SKM-1 treated with dmso at 0.1 percent for 144 hours (cell line): ENCODE data around the gene ROBO1.
"Not testable (repeated sequence)": the region's sequence is repeated elsewhere in the genome, so short reads cannot be mapped to it uniquely, and the experiment has no call there.

Experiments used
- DNase-seq: peaks from one replicate; lab custom pipeline; 2025; ENCODE audit not compliant: unreplicated experiment; lab: John Stamatoyannopoulos, UW

The ROBO1 gene

DNA sequence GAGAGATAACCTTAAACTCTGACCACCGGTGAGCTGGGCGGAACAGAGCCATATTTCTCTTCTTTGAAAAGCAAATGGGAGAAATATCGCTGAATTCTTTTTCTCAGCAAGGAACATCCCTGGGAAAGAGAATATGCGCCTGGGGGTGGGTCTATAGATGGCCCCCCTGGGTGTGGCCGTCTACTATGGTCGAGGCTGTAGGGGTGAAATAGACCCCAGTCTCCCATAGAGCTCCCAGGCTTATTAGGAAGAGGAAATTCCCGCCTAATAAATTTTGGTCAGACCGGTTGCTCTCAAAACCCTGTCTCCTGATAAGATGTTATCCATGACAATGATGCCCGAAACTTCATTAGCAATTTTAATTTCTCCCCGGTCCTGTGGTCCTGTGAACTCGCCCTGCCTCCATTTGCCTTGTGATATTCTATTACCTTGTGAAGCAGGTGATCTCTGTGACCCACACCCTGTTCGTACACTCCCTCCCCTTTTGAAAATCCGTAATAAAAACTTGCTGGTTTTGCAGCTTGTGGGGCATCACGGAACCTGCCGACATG lies 441.9 kb downstream of the ROBO1 start:
- DNase-seq = not testable (repeated sequence)

GRCh38 chr3:79317551-79318518 lies 450.0 kb downstream of the ROBO1 start:
- DNase-seq = no peak

DNA sequence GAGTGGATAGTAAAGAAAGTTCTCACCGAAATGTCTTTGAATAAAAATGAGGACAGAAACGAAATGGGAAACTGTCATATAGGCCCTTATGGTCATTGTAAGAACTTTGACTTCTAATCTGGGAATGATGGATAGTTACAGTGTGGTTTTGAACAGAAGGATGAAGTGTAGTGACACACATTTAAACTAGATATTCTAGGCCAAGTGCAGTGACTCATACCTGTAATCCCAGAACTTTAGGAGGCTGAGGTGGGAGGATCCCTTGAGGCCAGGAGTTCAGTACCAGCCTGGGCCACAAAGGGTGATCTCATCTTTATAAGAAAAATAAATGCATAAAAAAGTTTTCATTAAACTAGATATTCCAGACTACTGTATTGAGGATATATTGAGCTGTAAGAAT lies 452.8 kb downstream of the ROBO1 start:
- no peak for DNase-seq

- no peak for DNase-seq
Observed at GRCh38 chr3:79314544-79314943, 453.3 kb downstream of the ROBO1 start.

GRCh38 chr3:79310016-79310415 lies 457.8 kb downstream of the ROBO1 start:
- DNase-seq = no peak

GRCh38 chr3:79306934-79307570 lies 460.7 kb downstream of the ROBO1 start:
- no peak for DNase-seq

GRCh38 chr3:79299949-79300635 lies 467.7 kb downstream of the ROBO1 start:
- DNase-seq = not testable (repeated sequence)

- no peak for DNase-seq
Observed at GRCh38 chr3:79297245-79297960, 470.4 kb downstream of the ROBO1 start.

DNA sequence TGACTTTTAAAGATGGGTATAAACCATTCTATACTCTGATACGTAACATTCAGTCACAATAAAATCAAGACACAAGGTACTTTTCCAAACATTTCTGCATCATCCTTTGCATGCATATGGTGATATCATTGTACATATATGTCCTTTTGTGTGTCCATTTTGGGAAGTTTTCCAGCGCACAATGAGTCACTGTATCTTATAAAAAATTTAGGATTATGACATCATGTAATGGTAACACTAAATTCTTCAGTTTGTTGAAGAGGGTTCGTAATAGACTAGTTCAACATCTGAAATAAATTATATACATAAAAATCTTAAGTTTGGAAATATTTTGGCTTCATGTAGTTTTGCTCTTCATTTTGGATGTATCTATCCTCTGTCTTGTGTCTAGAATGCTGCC lies 480.9 kb downstream of the ROBO1 start:
- DNase-seq = no peak

GRCh38 chr3:79285871-79286270 lies 481.9 kb downstream of the ROBO1 start:
- DNase-seq = no peak

DNA sequence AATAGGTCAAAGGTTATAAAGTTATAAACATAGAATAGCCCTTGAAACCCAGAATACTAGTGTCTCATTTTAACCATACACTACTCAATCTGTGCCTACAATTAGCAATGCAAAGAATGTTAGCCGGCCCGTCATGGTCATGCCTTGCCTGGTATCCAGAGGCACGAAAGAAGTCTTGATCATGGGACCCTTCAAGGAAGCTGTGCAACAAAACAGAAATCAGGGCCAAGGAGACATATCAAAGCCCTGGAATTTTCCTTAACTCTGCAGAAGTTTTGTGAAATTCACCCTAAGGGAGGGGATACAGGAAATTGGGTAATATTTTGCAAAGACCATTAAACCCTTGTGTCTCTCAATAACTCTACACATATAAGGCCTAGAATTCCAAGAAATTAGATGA lies 482.4 kb downstream of the ROBO1 start:
- no peak for DNase-seq

DNA sequence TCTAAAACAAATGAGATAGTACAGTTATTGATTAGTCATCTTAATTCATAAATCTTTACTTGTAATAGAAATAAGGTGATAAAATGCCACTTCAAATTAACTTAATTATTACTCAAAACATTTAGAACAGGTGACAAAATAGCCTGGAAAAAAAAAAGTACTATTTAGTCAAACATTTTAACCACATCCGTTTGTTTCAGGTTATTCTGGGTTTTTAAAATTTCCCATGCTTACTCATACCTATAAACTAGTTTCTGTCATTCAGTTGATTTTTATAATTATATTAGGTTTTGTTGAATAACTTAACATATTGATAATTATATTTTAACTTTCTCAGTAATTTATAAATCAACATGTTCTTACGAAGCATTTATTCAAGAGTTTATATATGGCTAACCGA lies 483.0 kb downstream of the ROBO1 start:
- DNase-seq = no peak

GRCh38 chr3:79278681-79279080 lies 489.1 kb downstream of the ROBO1 start:
- DNase-seq = no peak

DNA sequence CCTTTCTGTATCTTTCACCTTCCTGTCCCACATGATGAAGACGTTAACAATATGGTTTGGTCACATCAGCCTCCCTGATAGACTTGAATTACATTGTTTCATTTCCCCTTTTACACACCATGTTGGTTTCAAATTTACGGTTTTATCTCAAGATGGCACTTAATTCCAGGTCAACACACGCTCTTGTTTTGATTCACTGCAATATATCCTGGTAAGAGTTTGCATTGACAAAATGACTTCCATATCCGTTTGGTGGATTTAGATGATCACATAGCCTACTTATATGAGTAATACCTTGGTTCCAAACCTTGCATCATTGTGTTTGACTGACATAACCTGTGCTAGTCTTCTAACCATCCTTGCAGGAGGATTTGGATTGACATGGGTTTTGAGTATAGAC lies 499.4 kb downstream of the ROBO1 start:
- DNase-seq = no peak

DNA sequence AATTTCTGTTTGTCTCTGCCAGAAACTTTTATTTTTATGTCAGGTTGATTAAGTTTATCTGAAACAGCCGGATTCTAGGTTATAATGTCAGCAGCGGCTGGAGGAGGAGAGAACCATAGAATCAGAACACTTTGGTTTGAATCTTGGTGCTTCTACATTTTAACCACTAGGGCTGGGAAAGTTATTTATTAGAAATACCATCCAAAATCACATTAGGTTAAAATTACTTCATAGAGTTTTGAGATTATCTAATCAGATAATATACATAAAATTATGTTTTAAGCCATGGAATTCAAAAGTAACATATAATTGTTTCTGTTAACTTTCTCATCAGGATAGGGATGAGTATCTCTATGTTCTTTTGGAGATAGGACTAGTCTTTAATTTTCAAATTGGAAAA lies 502.9 kb downstream of the ROBO1 start:
- DNase-seq = no peak

DNA sequence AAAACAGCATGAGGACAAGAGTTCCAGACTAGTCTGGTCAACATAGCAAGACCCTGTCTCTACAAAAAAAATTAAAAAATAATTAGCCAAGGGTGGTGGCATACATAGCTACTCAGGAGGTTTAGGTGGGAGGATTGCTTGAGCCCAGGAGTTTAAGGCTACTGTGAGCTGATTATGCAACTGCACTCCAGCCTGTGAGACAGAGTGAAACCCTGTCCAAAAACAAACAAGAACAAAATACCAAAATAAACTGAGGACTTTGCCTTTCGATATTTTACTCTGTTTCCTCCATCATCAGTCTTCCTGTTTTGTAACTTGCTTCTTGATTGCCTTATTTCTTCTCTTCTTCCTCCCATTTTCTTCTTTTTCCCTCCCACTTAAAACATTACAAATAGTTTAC lies 504.4 kb downstream of the ROBO1 start:
- DNase-seq = no peak

DNA sequence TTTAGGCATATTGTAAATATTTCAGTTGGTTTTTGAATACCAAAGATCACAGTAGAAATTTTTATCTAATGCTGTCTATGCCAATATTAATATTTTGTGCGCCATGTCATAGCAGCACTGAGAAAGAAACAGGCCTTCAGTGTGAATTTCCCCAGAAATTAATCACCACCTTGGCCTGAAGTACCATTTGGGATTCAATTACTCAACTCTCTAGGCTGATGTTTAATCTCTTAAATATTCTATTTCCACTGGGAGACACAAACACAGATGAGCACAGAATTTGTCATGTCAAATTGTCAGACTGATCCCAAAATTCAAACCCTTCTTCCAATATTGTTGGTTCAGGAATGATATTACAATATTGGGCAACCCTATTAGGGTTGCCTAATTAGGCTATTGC lies 509.3 kb downstream of the ROBO1 start:
- DNase-seq = no peak

- no peak for DNase-seq
Observed at GRCh38 chr3:79257791-79258190, 510.0 kb downstream of the ROBO1 start.

DNA sequence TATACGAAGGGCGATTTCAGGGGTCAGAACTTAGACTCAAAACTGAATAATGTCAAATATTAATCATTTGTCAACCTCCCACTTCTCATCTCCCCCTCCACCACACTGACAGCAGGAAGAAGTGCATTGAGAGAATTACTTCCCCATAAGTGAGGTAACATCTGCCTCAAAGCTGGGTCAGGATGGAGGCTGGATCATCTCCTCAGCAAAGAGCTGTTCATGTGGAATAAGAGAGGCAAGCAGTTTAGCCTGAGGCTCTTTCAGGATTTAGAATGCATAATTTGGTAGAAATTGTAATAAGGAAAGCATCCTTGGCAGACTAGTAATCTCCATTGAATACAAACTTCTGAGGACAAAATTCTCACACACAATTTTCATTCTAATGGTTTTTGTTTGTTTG lies 512.1 kb downstream of the ROBO1 start:
- peak; percentile 18 for DNase-seq

DNA sequence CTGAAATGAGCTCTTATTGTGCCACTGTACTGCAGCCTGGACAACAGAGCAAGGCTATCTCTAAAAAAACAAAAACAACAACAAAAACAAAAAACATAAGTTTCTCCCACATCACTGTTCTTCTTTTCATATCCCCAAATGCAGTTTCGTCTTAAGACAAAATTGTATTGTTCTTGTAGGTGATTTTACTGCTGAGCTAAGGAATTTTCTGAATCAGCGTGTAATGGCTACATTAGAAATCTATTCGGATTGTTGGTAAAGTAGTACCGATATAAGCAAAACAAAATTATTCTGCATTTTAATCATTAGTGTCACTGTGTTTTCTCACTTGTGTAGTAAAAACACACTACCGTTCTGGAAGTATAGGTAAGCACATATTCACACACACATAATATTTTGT lies 512.5 kb downstream of the ROBO1 start:
- DNase-seq = no peak

GRCh38 chr3:79253704-79254103 lies 514.1 kb downstream of the ROBO1 start:
- peak; percentile 78 for DNase-seq
